SK-N-MC (cell line): ENCODE results near the gene ATXN1.

Source experiments
- EZH2 ChIP-seq: fragments of 200-600 bp; sonication (generic); IDR thresholded peaks from one replicate; pipeline ENCODE4 v1.6.1; 2017; ENCODE audit warnings: antibody characterized with exemption
- POLR2AphosphoS5 ChIP-seq: IDR thresholded peaks from 2 replicates; pipeline ENCODE4 v1.6.1; 2012; ENCODE audit warnings: mild to moderate bottlenecking, low read depth, low read length, borderline replicate concordance

DNA sequence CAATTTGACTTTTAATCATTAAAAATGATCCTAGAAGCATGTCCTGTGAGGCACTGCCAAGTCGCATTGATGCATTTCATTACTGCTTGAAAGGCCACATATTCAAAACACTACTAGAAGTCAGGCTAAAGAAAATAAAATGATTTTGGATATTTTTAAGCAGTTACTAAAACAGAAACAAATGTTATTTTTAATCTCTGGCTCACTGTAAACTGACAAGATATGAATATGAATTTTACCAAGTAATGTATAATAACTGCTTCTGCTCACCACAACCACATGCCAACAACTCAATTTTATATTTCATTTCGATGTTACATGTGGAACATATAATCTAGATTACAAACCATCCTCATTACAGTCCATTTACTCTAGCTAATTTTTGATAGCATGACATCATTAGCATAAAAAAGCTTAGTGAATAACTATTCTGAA, 90.6 kb downstream of the ATXN1 start:
- TF ChIP-seq EZH2, result no peak
- TF ChIP-seq POLR2AphosphoS5, result no peak
